ENCODE data around the gene C4orf51.

C4orf51 gene

DNA sequence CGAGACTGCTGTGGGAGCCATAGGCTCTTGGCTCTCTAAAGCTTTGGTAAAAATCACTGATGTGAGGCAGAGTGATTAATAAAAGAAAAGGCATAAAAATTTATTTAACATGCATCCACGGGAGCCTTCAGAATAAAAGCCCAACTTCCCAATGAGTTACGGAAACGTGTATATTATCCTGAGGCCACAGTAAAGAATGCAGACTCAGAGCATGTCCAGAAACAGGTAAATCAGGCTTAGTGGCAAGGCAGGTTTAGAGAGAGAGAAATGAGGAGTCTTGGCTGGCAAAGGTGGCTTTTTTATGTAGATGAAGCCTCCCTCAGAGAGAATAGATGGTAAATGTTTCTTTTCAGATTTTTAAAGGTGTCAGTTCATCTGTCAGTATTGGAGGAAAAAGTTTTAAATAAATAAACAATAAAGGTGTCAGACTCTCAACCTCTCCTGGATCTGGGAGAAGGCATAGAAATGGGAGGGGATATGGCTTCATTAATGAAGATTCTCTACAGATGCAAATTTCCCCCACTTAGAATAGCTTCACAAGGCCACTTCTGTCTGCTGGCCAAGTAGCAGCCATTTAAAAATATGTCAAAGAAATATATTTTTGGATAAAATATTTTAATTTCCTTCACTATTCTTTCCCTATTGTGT, 24.0 kb downstream of the C4orf51 start:
- TF ChIP-seq, protein P1, sequence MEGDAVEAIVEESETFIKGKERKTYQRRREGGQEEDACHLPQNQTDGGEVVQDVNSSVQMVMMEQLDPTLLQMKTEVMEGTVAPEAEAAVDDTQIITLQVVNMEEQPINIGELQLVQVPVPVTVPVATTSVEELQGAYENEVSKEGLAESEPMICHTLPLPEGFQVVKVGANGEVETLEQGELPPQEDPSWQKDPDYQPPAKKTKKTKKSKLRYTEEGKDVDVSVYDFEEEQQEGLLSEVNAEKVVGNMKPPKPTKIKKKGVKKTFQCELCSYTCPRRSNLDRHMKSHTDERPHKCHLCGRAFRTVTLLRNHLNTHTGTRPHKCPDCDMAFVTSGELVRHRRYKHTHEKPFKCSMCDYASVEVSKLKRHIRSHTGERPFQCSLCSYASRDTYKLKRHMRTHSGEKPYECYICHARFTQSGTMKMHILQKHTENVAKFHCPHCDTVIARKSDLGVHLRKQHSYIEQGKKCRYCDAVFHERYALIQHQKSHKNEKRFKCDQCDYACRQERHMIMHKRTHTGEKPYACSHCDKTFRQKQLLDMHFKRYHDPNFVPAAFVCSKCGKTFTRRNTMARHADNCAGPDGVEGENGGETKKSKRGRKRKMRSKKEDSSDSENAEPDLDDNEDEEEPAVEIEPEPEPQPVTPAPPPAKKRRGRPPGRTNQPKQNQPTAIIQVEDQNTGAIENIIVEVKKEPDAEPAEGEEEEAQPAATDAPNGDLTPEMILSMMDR (IDR thresholded peaks at IDR 0.05; ENCODE audit: insufficient read depth, low read depth, low read length, missing control alignments): no peak
- peak; percentile 86 for DNase-seq (ENCODE audit: low read depth)
- no peak overlapping the region for H3K4me3 ChIP-seq (ENCODE audit: low read length)

DNA sequence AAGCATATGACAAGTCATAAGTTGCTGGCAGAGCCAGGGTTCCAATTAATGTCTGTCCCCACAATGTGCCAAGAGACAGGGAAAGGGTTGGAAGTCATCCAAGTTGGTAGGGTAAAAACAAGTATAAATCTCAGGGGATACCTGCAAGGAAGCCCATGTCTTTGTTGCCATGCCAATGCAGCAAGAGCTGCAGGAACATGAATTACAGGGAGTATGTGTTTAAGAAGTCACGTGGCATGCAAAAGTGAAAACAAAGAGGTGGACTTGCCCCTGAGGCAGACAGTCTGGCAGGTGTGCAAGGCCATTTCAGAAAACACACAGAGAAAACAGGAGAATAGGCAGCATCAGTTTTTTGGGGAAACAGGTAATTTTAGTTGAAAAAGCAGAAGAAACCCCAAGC, 29.4 kb downstream of the C4orf51 start:
- DNase-seq (ENCODE audit: low read depth): no peak
- no peak overlapping the region for H3K4me3 ChIP-seq (ENCODE audit: low read length)
- TF ChIP-seq, protein P1 (IDR thresholded peaks at IDR 0.05; ENCODE audit: insufficient read depth, low read depth, low read length, missing control alignments): no peak

DNA sequence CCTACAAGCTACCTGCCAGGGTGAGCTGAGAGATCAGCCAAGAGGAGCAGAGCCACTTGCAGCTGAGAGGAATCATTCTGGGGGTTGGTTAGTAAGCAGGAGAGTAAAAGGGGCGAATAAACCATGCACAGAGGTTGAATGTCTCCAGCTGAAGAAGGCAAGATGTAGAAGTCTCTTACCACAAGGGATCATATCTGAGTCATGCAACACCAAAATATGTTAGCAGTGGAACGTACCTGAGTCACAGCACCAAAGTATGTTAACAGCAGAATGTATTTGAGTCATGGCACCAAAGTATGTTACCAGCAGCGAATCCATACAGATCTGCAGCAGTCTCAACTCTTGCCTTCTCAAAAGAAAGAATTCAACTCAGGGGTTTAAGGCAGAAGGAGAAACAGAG, 29.9 kb downstream of the C4orf51 start:
- peak; percentile 95 for DNase-seq (ENCODE audit: low read depth)
- no peak overlapping the region for H3K4me3 ChIP-seq (ENCODE audit: low read length)
- TF ChIP-seq, protein P1 (IDR thresholded peaks at IDR 0.05; ENCODE audit: insufficient read depth, low read depth, low read length, missing control alignments): no peak

DNA sequence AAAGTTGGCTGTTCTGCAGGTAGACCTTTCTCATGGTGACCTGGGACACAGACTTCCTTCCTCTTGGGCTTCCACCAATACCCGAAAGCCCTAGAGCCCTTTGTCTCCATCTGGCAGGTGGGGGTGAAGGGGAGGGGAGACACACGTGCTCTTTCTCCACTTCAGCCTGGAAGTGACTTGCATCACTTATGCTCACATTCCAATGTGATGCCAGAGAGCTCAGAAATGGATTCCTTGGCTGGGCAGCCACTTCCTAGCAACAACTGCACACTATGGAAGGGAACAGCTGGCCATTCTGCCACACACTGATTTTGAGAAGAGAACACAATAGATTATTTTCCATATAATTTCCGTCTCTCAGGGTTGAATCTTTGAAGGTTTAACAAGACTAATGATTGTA, 36.3 kb downstream of the C4orf51 start:
- DNase-seq (ENCODE audit: low read depth): peak; percentile 54
- H3K4me3 ChIP-seq (ENCODE audit: low read length): no peak overlapping the region
- TF ChIP-seq, protein P1 (IDR thresholded peaks at IDR 0.05; ENCODE audit: insufficient read depth, low read depth, low read length, missing control alignments): no peak

DNA sequence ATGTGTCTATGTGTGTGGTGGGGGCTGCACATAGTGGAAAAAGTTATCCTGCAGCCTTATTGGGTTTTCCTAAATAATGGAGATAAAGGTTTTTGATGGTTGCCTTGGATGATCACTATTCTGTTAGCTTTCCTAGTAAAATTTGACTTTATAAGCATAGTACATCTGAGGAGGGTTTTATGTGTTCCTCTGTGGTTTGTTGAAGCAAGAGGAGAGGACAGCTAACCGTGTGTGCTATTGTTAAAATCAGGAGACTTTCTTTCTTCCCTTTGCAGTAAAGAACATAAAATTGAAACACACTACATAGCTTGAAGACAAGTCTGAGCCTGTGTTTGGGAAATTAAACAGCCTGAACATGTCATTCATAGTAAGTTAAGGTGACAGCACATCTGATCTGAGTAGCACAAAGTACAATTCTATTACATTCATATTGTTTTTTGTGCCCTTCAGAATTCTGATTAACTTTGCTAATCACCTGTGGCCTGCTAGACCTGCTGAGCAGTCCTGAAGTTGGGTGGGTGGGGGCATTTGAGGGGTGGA, 36.8 kb downstream of the C4orf51 start:
- DNase-seq (ENCODE audit: low read depth): peak; percentile 62
- TF ChIP-seq, protein P1 (IDR thresholded peaks at IDR 0.05; ENCODE audit: insufficient read depth, low read depth, low read length, missing control alignments): no peak
- H3K4me3 ChIP-seq (ENCODE audit: low read length): no peak overlapping the region

DNA sequence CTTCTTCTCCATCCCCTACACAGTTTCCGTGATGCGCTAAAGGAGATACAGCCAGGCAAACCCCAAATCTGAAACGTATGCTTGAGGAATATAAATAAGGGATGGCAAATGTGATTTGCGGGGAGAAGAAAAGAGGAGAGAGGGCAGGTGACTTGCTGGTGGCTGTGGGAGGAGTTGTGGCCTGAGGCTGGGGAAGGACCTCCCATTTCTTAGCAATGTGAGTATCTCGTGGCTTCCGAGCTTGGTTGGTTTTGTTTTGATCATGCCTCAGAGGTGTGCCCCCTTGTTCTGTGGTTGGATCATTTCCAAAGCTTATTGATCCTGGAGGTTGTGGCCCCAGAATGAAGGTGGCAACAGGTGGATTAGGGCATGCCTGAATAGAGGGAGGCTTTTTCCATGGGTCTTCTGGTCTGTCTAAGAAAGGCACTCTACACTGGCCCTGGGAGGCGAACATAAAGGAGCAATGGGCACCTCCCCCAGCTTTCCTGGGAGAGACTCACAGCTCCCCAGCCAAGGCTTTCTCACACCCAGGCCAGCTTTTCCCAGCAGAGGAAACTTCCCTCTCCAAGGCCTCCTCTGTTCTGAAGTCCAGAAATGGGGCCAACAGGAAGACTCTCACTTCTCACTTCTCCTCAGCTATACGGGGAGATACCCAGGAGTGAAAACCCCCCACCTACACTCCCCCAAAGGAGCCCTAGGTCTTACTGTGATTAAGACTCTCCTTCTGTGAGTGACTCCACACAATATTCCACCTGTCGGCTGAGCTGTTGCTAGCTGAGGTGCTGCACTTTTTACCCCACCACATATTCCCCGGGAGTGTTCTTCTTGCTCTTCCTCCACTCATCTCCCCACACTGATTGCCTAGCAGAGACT, 40.0 kb downstream of the C4orf51 start:
- DNase-seq (ENCODE audit: low read depth): no peak

More for the DNA sequence above, 40.0 kb downstream of the C4orf51 start:
- TF ChIP-seq, protein P1 (IDR thresholded peaks at IDR 0.05; ENCODE audit: insufficient read depth, low read depth, low read length, missing control alignments): no peak
- no peak overlapping the region for H3K4me3 ChIP-seq (ENCODE audit: low read length)

All from epithelial cell of esophagus (primary cell).